AG20443 (cell line): ENCODE results near the gene ETS1.

Experiments used
- DNase-seq: peaks from one replicate; pipeline ENCODE4 v3.0.0; 2012; ENCODE audit warnings: low spot score, mixed read lengths

The ETS1 gene

GRCh38 chr11:128424851-128425285 lies 162.5 kb downstream of the ETS1 start:
- peak; percentile 68 for DNase-seq

DNA sequence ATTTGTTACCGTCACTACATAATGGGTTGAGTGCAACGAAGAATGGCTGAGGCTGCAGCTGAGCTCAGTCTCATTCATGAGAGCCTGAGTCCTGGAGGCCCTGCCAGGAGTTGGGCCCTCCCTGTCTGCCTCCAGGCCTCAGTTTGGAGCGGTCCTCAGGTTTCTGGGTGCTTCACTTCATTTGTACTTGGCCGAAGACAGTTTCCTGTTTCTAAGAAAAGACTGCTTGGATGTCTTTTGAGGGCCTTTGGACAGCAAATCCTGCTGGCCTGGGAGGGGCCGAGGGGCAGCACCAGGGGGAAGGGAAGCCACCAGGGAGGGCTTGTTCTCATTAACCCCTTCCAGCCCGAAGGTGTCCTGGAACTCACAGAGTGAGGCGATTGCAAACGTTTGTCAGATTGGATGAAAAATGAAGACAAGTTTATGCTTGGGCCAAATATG lies 163.1 kb downstream of the ETS1 start:
- peak; percentile 26 for DNase-seq

- no peak for DNase-seq
Measured at GRCh38 chr11:128422576-128423370, 164.6 kb downstream of the ETS1 start.

DNA sequence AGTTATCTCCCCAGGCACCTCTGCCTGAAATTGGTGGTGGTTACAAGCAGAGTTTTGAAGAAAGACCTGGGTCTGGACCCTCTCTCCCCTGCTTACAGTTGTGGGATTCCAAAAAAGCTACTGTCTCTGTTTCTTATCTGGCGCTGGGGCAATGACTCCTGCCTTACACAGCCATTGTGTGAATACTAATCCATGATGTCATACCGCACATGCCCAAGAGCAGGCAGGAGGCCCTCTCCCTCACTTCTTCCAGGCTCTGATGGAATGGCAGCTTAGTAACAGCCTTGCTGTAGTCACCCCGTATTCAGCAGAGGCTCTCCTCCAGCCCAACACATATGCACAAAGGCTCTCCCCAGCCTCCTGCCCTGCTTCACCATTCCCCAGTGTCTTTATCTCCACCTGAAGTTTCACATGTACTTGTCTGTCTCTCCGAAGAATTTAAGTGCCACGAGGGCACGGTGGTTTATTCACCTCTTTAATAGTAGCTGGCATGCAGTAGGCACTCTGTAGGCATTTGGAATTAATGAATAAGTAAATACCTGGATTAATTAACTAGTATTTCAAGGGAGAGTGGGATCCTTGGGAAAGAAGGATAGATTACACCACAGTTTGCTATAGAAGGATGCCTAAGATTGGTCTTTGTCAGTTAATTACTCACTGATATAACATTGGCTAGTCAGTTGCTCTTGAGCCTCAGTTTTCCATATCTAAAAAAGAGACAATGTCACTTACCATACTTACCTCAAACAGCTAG lies 165.6 kb downstream of the ETS1 start:
- peak; percentile 55 for DNase-seq

- peak; percentile 61 for DNase-seq
Measured at GRCh38 chr11:128420951-128421350, 166.4 kb downstream of the ETS1 start.

DNA sequence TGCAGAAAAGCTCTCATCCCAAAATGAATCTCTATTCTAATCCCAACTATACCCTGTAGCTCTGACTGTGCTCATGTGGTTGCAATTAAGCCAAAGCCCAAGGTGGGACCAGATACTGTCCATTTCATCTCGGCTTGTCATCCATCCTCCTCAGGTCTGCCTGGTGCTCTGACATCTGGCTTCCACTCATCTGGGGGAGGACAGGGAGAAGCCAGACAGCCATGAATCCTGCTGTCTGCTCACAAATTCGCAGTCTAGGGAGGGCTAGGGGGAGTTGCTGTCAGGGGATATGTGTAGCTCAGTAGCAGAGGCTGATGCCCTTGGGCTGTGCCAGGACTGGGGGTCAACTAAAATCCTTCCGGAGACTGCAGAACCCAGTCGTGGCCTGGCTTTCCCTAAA lies 167.1 kb downstream of the ETS1 start:
- DNase-seq = no peak

DNA sequence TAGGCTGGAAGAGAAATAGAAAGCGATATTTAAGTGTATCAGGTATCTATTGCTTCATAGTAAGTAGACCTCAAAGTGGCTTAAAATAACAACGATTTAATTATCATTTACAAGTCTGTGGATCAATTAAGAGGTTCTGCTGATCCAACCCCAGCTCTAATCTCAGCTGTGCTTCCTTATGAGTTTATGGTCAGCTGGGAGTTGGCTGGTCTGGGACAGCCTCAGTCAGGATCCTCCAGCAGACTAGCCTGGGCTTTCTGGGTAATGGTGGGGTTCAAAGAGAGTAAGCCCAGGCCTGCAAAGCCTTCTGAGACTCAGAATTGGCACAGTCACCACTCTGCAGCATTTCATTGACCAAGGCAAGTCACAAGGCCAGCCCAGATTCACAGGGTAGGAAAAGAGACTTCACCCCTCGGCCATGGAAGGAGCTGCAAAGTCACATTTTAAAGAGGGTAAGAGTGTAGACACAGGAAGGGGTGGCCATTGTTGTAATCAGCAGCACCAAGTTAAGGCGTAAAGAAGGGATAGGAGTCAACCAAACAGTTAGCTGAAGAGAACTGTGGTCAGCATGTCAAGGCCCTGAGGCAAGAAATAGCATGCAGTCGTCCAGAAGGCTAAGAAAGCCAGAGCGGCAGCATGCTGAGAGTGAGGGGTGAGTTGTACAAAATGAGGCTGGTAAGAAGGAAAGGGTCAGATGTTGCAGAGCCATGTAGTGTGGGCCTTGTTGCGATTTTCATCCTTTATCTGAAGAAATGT lies 168.2 kb downstream of the ETS1 start:
- no peak for DNase-seq

GRCh38 chr11:128417607-128418324 lies 169.6 kb downstream of the ETS1 start:
- peak; percentile 78 for DNase-seq

DNA sequence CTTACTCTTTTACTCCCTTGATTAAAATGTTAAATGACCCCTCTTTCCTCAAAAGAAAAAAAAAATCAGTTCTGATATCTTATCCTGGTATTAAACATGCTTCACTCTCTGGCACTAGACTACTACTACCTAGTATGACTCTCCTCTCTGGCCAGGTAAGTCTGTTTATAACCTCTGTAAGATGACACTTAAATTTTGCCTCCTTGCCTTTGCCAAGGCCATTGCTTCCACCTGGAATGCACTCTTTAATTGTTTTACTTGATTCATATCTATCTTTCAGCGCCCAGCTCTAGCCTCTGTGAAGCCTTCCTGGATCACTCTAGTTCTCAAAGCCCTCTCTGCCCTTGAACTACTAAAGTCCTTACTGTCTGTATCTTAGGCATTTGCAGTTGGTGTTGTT lies 170.4 kb downstream of the ETS1 start:
- no peak for DNase-seq

GRCh38 chr11:128415539-128415938 lies 171.8 kb downstream of the ETS1 start:
- DNase-seq = no peak

DNA sequence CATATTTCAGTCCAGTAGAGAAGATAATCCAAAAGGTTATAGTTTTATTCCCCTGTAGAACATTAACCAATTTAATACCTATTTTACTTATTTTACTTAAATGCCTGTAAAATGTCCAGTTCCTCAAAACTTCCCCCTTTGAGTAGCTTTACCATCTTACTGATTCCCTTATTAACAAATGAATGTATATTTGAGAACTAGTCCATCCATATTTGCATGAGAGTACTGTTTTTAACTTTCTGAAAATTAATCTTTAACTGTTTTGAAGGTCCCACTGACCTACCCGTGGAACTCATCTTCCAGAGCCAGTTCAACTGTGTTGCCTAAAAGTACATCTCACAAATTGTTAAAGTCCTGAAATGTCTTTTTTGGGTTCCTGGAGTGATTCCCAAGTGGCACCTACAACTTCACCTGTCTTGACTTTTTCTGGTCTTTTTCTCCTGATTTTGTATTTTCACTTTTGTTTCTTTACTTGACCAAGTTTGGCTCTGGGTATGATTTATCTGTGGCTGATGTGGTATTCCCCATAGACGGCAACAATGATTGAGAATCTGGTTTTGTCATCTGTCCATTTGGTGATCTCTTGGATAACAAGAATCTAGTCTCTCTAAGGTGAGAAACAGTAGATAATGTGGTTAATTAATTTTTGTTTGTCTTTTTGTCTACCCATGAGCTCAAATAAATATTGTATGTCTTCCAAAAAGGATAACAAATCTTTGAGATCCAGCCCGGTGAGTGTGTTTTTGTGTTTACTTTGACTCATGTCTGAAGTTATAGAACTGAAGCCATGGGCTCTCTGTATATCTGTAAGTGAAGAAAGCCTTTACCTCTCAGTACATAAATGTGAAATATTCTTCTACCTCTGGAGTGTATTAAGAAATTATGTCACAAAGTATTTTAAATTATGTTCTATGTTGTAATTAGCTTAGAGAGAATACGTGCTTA lies 174.2 kb downstream of the ETS1 start:
- DNase-seq = no peak

GRCh38 chr11:128411812-128412211 lies 175.5 kb downstream of the ETS1 start:
- no peak for DNase-seq

DNA sequence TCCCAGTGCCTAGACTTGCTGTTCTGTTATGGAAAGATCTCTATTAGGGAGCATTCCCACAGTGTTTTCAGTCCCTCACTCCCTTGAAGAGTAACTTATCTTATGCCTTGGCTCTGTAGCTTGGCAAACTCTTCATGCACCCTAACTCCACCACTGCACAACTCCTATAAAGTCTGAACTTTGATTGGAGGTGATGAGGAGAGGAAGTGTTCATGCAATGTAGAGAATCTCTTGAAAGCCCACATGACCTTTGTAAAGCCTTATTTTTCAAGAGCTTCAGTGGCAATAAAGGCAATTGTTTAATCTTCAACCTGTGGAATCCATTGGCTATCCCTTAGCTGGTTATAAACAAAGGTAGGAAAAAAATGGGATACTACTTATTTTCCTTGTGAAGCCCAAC lies 176.2 kb downstream of the ETS1 start:
- no peak for DNase-seq

DNA sequence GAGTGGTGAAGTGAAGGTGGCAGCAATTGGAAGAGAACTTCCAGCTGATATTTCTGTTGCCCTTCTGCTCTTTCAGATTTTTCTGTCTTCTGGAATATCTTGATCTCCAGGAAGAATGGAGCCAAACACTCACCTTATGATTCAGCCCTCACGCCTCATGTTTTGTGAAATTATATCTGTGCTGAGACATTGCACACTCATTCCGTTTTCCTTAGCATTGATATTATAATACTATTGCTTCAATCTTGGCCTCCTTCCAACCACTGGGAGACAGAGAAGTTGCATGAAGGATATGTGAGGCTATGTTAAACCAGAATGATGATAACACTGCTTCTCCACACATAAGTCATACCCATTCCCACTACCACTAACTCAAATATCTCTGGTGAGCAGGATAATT lies 177.9 kb downstream of the ETS1 start:
- no peak for DNase-seq
